HL-60 (cell line): Measurements from ENCODE around the gene KYAT1.

ENCODE experiments used
- CTCF ChIP-seq: IDR thresholded peaks from one replicate; pipeline ENCODE4 v1.5.1; 2011; ENCODE audit warnings: low read length, control low read depth, inconsistent platforms; ENCODE audit not compliant: insufficient read depth
- GABPA ChIP-seq: IDR thresholded peaks from 2 replicates; pipeline ENCODE4 v1.6.1; 2012; ENCODE audit warnings: low read depth
- POLR2AphosphoS5 ChIP-seq: IDR thresholded peaks from 2 replicates; pipeline ENCODE4 v1.6.1; 2012; ENCODE audit warnings: low read depth
- REST ChIP-seq: IDR thresholded peaks from 2 replicates; pipeline ENCODE4 v1.6.1; 2012; ENCODE audit warnings: low read depth; ENCODE audit not compliant: insufficient replicate concordance

GRCh38 chr9:128919402-128920089 is 37.8 kb upstream of the KYAT1 start:
- TF ChIP-seq CTCF (no peak), POLR2AphosphoS5 (no peak), GABPA (no peak), REST (no peak)
